Psoas muscle (tissue), 8 donors: Measurements from ENCODE around the gene BHLHE23. TPM values are rescaled to one million over a fixed set of nuclear protein-coding genes. Genes with fewer than 3 reads are reported as not detected.

Source experiments
- ATAC-seq, 4 donors: fragments of 200-7000 bp; cut with Tn5 transposase; one replicate each; pipeline ENCODE4 v1.9.1; 2020; ENCODE audit warnings: moderate library complexity in 3 of 4, mild to moderate bottlenecking in 2 of 4
- DNase-seq, 2 donors: peaks; one replicate each; pipeline ENCODE4 v3.0.0-alpha.2; 2020
- H3K27ac ChIP-seq: fragments of 200-600 bp; one replicate; pipeline ENCODE4 v1.8.0; 2022
- H3K27me3 ChIP-seq, 3 donors: fragments of 200-600 bp in 1 of 3; one replicate each; pipeline versions ENCODE4 v1.6.1 to v1.8.0; 2013 to 2022; ENCODE audit warnings: low read length in 2 of 3, mild to moderate bottlenecking in 2 of 3, moderate library complexity in 1 of 3; ENCODE audit not compliant: insufficient read depth in 3 of 3
- H3K36me3 ChIP-seq, 2 donors: fragments of 200-600 bp in 1 of 2; one replicate each; pipeline versions ENCODE4 v1.6.1 to v1.8.0; 2013 to 2022; ENCODE audit warnings: low read depth in 1 of 2, mild to moderate bottlenecking in 1 of 2, moderate library complexity in 1 of 2; ENCODE audit not compliant: insufficient read depth in 1 of 2
- H3K4me1 ChIP-seq: fragments of 200-600 bp; one replicate; pipeline ENCODE4 v1.8.0; 2022
- H3K4me3 ChIP-seq: fragments of 200-600 bp; one replicate; pipeline ENCODE4 v1.8.0; 2022; ENCODE audit warnings: mild to moderate bottlenecking
- H3K9me3 ChIP-seq: fragments of 200-600 bp; one replicate; pipeline ENCODE4 v1.8.0; 2022
- CTCF ChIP-seq: fragments of 200-600 bp; IDR thresholded peaks from one replicate; pipeline ENCODE4 v1.8.0; 2022; ENCODE audit warnings: antibody characterized with exemption
- WGBS, 3 donors: extraction: QIAGEN DNeasy Blood & Tissue Kit; methylation state at CpG; one replicate each; pipeline versions ENCODE4 v1.1.6 to v1.1.7; 2013; 5-methylcytosine and 5-hydroxymethylcytosine counted together
- intact Hi-C, 2 donors: fragments of 100-400 bp; cut with DNase I; formaldehyde crosslinking; loops; one replicate each; pipeline versions ENCODE4 v1.11.0 to v1.14.2; 2022
- polyA plus RNA-seq, 3 donors: library from polyadenylated mRNA; stranded (reverse); fragments of 200-250 nt; gene quantifications; one replicate each; pipeline ENCODE4 v1.2.3, GENCODE V29; 2013
- total RNA-seq, 4 donors: library from RNA; stranded (reverse); fragmentation: NEBNext Ultra II Directional in 2 of 4; extraction: Animal tissue kit (Norgen Biotek cat#: 25700) in 2 of 4; gene quantifications; one replicate each; pipeline versions ENCODE4 v1.2.1 to v1.2.4, GENCODE V29; 2021 to 2023
- donor health status: healthy with polysubstance abuse.
- donor health status: DM: no; HTN: no; CAD: no; lungs with moderate emphysema.
- donor health status: Bipolar disorder and iron deficiency.
- donor health status: healthy.
- donor health status: DM: yes; HTN: yes; CAD: no.
- donor health status: DM: no; HTN: no; CAD: no.
- donor health status: DM: no; HTN: no; CAD: no.
- donor health status: DM: yes; HTN: yes; CAD: no.

Gene BHLHE23
- total and polyA plus RNA-seq, 7 donors: not detected

DNA sequence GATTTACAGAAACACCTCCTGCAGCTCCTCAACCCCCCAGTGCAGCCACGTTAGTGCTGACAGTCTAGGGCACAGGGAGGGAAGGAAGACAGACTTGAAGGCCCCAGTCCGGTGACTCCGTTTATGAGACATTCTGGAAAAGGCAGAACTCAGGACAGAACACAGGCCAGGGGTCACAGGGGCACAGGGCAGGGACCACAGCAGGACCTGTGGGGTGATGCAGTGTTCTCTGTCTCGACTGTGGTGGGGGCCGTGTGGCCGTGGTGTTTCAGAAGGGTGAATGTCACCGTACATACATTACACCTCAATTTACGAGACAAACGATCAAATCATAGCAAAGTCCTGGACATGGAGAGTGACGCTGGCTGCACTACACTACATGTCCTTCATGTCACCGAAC lies 11.3 kb downstream of the BHLHE23 start:
- no peak overlapping the region for H3K4me3 ChIP-seq
- no peak overlapping the region for H3K27ac ChIP-seq
- no peaks in the 10 kb centered on the region for H3K9me3 ChIP-seq
- WGBS, 3 donors: 68 to 72% (median 71%) methylated on average over 11 of the region's 11 CpGs
- H3K36me3 ChIP-seq: no peaks in the 10 kb centered on the region
- no peak for ATAC-seq
- H3K4me1 ChIP-seq: no peaks in the 10 kb centered on the region
- no peak for TF ChIP-seq CTCF
- intact Hi-C loops: no loop called here
- peaks cover 0 to 82% (median 29%) of the 10 kb centered on the region in 3 donors for H3K27me3 ChIP-seq
- no peak for DNase-seq

GRCh38 chr20:62994869-62995281 lies 11.9 kb downstream of the BHLHE23 start:
- H3K9me3 ChIP-seq: no peaks in the 10 kb centered on the region

DNA sequence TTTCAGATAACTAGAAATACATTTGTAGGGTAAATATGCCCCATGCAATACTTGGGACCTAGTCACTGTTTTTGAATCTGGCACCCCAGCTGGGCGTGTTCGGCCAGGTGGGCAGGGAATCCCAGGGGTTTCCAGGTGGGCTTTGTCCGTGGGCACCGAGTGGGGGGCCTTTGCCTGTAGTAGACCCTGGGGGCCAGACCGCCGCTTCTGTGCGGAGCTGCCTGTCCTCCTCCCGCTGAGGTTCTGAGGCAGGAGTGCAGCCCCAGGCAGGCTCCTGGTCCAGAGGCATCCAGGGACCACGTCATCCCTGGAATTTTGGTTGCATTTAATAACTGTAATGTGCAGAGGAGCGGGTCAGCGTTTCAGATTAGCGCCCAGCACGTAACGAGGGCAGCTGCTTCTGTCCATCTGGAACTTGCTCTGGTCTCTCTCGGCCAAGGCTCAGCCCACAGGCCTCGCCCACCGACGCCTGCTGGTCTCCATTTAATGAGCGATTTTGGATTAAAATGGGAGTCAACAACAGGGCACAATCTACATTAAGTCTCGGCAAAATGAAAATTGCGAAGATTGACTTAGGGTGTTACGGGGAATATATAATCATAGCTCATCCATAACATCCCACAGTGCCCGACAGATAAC lies 12.8 kb downstream of the BHLHE23 start:
- Histone ChIP-seq H3K4me1 (no peaks in the 10 kb centered on the region), H3K36me3 (no peaks in the 10 kb centered on the region), H3K27ac (no peak overlapping the region), H3K4me3 (no peak overlapping the region), H3K27me3 (peaks cover 0 to 71% (median 20%) of the 10 kb centered on the region in 3 donors), H3K9me3 (no peaks in the 10 kb centered on the region)
- WGBS, 3 donors: 45 to 57% (median 48%) methylated on average over 21 to 23 of the region's 23 CpGs
- ATAC-seq: no peak
- TF ChIP-seq CTCF: no peak
- no peak for DNase-seq
- intact Hi-C loops: no loop called here

More at GRCh38 chr20:62994869-62995281, 11.9 kb downstream of the BHLHE23 start:
- WGBS, 3 donors: 49 to 59% (median 57%) methylated on average over 19 of the region's 19 CpGs
- Histone ChIP-seq H3K27me3 (peaks cover 0 to 80% (median 27%) of the 10 kb centered on the region in 3 donors), H3K36me3 (no peaks in the 10 kb centered on the region), H3K4me3 (no peak overlapping the region), H3K4me1 (no peaks in the 10 kb centered on the region), H3K27ac (no peak overlapping the region)
- intact Hi-C loops: no loop called here
- ATAC-seq (no peak), DNase-seq (no peak)
- no peak for TF ChIP-seq CTCF

GRCh38 chr20:62991863-62992262 lies 14.9 kb downstream of the BHLHE23 start:
- Histone ChIP-seq H3K36me3 (no peaks in the 10 kb centered on the region), H3K4me1 (no peaks in the 10 kb centered on the region), H3K27me3 (peaks cover 0 to 70% (median 14%) of the 10 kb centered on the region in 3 donors), H3K9me3 (no peaks in the 10 kb centered on the region), H3K4me3 (no peak overlapping the region), H3K27ac (no peak overlapping the region)
- intact Hi-C loops: no loop called here
- DNase-seq (no peak), ATAC-seq (no peak)
- no peak for TF ChIP-seq CTCF
- WGBS, 3 donors: 71 to 90% (median 87%) methylated on average over 6 of the region's 6 CpGs
